ENCODE data around the gene ZNF316. TPM values are rescaled to one million over a fixed set of nuclear protein-coding genes. Genes with fewer than 3 reads are reported as not detected.

ZNF316 gene
- total RNA-seq, 1 experiment from 2014 or later: 48.9 TPM

DNA sequence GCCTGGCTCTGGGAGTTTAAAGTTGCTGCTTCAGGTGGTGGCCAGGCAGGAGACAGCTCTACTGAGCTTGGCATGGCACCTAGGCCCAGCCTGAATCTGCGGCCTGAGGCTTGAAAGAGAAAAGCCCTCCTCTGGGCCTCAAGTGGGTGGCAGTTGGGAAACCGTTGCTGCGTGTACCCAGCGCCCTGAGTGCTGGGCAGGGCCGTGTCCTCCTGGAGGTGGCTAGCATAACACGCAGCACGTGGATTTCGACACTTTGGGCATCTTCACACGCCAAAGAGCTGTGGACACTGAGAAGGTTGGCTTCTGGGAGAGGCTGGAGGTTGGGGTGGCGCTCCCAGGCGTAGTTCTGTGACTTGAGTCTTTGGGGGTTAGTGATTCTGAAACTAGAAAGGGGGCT, 2.5 kb downstream of the ZNF316 start:
- no TSS peak for BruUV-seq (replicated peaks)
- TF ChIP-seq, protein P1, sequence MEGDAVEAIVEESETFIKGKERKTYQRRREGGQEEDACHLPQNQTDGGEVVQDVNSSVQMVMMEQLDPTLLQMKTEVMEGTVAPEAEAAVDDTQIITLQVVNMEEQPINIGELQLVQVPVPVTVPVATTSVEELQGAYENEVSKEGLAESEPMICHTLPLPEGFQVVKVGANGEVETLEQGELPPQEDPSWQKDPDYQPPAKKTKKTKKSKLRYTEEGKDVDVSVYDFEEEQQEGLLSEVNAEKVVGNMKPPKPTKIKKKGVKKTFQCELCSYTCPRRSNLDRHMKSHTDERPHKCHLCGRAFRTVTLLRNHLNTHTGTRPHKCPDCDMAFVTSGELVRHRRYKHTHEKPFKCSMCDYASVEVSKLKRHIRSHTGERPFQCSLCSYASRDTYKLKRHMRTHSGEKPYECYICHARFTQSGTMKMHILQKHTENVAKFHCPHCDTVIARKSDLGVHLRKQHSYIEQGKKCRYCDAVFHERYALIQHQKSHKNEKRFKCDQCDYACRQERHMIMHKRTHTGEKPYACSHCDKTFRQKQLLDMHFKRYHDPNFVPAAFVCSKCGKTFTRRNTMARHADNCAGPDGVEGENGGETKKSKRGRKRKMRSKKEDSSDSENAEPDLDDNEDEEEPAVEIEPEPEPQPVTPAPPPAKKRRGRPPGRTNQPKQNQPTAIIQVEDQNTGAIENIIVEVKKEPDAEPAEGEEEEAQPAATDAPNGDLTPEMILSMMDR (IDR thresholded peaks at IDR 0.05; ENCODE audit: unreplicated experiment): no peak
- no peak for DNase-seq
- no peaks in the 10 kb centered on the region for H3K27me3 Mint-ChIP-seq (ENCODE audit: unreplicated experiment)
- intact Hi-C loops (cut with micrococcal nuclease; ENCODE audit: unreplicated experiment): no loop called here
- H3K4me1 Mint-ChIP-seq (ENCODE audit: low read depth, unreplicated experiment): peaks cover 18% of the 10 kb centered on the region
- peaks cover 67% of the 10 kb centered on the region for H3K36me3 Mint-ChIP-seq (ENCODE audit: insufficient read depth, unreplicated experiment)
- CTCF ChIA-PET: no interaction called here
- H3K27ac Mint-ChIP-seq (ENCODE audit: unreplicated experiment): no peak overlapping the region
- H3K4me3 Mint-ChIP-seq (ENCODE audit: low read depth, unreplicated experiment): no peak overlapping the region
- no peaks in the 10 kb centered on the region for H3K9me3 Mint-ChIP-seq (ENCODE audit: low read depth, unreplicated experiment)

DNA sequence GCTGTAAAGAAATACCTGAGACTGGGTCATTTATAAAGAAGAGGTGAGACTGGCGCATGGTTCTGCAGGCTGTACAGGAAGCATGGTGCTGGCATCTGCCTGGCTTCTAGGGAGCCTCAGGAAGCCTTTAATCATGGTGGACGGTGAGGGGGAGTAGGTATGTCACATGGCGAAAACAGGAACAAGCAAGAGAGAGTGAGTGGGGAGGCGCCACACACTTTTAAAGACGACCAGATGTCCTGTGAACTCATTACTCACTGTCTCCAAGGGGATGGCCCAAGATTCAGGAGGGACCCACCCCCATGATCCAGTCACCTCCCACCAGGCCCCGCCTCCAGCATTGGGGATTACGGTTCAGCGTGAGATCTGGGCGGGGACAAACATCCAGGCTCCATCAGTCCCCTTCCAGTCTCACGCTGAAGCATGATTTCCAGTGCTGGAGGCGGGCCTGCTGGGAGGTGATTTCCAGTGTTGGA, 3.2 kb downstream of the ZNF316 start:
- Mint-ChIP-seq H3K9me3 (ENCODE audit: low read depth, unreplicated experiment) (no peaks in the 10 kb centered on the region), H3K27me3 (ENCODE audit: unreplicated experiment) (no peaks in the 10 kb centered on the region), H3K36me3 (ENCODE audit: insufficient read depth, unreplicated experiment) (peaks cover 74% of the 10 kb centered on the region), H3K27ac (ENCODE audit: unreplicated experiment) (no peak overlapping the region), H3K4me1 (ENCODE audit: low read depth, unreplicated experiment) (peaks cover 18% of the 10 kb centered on the region), H3K4me3 (ENCODE audit: low read depth, unreplicated experiment) (no peak overlapping the region)
- intact Hi-C loops (cut with micrococcal nuclease; ENCODE audit: unreplicated experiment): no loop called here
- TF ChIP-seq, protein P1 (IDR thresholded peaks at IDR 0.05; ENCODE audit: unreplicated experiment): no peak
- no TSS peak for BruUV-seq (replicated peaks)
- CTCF ChIA-PET: no interaction called here
- no peak for DNase-seq

DNA sequence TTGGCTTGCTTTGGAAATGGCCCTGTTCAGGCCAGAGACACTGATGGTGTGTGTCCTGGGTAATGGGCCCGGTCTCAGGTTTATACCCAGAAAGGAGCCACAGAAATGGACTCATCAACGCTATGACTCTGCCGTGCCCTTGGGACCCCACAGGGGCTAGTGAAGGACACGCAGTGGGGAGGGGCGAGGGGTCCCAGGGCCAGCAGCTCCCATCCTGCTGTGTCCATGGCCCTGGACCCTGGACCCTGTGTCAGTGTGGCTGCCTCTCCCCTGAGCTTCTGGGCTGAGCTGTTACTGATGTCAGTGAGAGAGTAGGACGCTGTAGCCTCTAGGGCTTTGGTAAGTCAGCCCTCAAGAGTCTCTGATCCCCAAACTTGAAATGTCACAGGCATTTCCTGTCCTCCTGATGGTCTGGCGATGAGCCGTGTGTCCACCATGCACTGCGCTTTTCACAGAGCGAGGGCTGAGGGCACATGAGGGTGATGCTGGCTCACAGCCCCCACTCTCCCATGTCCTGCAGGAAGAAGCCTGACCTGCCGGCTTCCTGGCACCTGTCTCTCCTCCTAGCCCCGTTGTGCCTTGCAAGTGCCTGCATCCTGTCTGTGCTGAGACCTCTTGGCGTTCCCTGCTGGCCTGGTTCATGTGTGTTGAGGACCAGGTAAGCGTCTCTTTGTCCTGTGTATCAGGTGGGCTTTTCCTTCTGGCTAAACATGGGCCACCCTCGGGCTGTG, 4.4 kb downstream of the ZNF316 start:
- Mint-ChIP-seq H3K4me3 (ENCODE audit: low read depth, unreplicated experiment) (no peak overlapping the region), H3K27me3 (ENCODE audit: unreplicated experiment) (no peaks in the 10 kb centered on the region), H3K27ac (ENCODE audit: unreplicated experiment) (no peak overlapping the region), H3K4me1 (ENCODE audit: low read depth, unreplicated experiment) (peaks cover 18% of the 10 kb centered on the region), H3K9me3 (ENCODE audit: low read depth, unreplicated experiment) (no peaks in the 10 kb centered on the region), H3K36me3 (ENCODE audit: insufficient read depth, unreplicated experiment) (peaks cover 77% of the 10 kb centered on the region)
- TF ChIP-seq, protein P1 (IDR thresholded peaks at IDR 0.05; ENCODE audit: unreplicated experiment): no peak
- CTCF ChIA-PET: no interaction called here
- intact Hi-C loops (cut with micrococcal nuclease; ENCODE audit: unreplicated experiment): no loop called here
- no peak for DNase-seq
- BruUV-seq (replicated peaks): no TSS peak

DNA sequence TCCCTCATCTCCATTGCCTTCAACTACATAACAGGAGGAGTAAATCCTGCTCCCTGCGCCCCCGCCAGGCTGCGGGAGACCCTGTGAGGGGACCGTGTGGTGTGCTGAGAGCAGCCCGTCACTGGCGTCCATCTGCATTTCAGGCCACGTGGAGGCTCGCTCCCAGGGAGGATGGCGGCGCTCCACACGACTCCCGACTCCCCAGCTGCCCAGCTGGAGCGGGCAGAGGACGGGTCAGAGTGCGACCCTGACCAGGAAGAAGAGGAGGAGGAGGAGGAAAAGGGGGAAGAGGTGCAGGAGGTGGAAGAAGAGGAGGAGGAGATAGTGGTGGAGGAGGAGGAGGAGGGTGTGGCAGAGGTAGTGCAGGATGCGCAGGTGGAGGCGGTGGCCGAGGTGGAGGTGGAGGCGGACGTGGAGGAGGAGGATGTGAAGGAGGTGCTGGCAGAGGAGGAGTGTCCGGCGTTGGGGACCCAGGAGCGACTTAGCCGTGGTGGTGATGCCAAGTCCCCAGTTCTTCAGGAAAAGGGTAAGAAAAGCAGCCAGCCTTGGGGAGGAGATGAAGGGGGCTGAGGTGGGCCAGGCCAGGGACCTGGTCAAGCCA, 5.2 kb downstream of the ZNF316 start:
- H3K9me3 Mint-ChIP-seq (ENCODE audit: low read depth, unreplicated experiment): no peaks in the 10 kb centered on the region
- BruUV-seq (replicated peaks): no TSS peak
- H3K4me3 Mint-ChIP-seq (ENCODE audit: low read depth, unreplicated experiment): no peak overlapping the region
- H3K27me3 Mint-ChIP-seq (ENCODE audit: unreplicated experiment): no peaks in the 10 kb centered on the region
- intact Hi-C loops (cut with micrococcal nuclease; ENCODE audit: unreplicated experiment): no loop called here
- peaks cover 81% of the 10 kb centered on the region for H3K36me3 Mint-ChIP-seq (ENCODE audit: insufficient read depth, unreplicated experiment)
- no peak for DNase-seq
- TF ChIP-seq, protein P1 (IDR thresholded peaks at IDR 0.05; ENCODE audit: unreplicated experiment): no peak
- CTCF ChIA-PET: no interaction called here
- peaks cover 18% of the 10 kb centered on the region for H3K4me1 Mint-ChIP-seq (ENCODE audit: low read depth, unreplicated experiment)
- no peak overlapping the region for H3K27ac Mint-ChIP-seq (ENCODE audit: unreplicated experiment)

Data from Calu3 (cell line).